ENCODE data around the gene FHAD1.

FHAD1 gene

DNA sequence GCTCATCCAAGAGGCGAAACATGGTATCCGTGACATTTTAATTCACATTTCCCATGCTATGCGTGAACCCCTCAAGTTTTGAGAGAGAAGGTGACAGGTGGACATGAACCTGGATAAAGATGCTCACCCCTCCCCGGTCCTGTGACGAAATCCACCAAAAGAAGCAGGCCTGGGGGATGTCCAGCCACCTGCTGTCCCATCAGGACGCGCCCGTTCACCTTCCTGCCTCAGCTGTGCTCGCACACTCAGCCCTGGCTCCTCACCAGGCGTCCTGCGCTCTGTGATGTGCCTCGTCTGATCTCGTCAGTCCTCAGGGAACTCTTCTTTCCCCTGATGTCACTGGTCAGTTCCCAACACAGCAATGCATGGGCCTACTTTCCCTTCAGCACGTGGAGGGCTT, 10.3 kb downstream of the FHAD1 start:
- TF ChIP-seq, protein P1, sequence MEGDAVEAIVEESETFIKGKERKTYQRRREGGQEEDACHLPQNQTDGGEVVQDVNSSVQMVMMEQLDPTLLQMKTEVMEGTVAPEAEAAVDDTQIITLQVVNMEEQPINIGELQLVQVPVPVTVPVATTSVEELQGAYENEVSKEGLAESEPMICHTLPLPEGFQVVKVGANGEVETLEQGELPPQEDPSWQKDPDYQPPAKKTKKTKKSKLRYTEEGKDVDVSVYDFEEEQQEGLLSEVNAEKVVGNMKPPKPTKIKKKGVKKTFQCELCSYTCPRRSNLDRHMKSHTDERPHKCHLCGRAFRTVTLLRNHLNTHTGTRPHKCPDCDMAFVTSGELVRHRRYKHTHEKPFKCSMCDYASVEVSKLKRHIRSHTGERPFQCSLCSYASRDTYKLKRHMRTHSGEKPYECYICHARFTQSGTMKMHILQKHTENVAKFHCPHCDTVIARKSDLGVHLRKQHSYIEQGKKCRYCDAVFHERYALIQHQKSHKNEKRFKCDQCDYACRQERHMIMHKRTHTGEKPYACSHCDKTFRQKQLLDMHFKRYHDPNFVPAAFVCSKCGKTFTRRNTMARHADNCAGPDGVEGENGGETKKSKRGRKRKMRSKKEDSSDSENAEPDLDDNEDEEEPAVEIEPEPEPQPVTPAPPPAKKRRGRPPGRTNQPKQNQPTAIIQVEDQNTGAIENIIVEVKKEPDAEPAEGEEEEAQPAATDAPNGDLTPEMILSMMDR (IDR thresholded peaks at IDR 0.05; ENCODE audit: borderline replicate concordance, insufficient read depth, low read depth, low read length): no peak
- no peak overlapping the region for H3K4me3 ChIP-seq (ENCODE audit: low read depth, low read length)

DNA sequence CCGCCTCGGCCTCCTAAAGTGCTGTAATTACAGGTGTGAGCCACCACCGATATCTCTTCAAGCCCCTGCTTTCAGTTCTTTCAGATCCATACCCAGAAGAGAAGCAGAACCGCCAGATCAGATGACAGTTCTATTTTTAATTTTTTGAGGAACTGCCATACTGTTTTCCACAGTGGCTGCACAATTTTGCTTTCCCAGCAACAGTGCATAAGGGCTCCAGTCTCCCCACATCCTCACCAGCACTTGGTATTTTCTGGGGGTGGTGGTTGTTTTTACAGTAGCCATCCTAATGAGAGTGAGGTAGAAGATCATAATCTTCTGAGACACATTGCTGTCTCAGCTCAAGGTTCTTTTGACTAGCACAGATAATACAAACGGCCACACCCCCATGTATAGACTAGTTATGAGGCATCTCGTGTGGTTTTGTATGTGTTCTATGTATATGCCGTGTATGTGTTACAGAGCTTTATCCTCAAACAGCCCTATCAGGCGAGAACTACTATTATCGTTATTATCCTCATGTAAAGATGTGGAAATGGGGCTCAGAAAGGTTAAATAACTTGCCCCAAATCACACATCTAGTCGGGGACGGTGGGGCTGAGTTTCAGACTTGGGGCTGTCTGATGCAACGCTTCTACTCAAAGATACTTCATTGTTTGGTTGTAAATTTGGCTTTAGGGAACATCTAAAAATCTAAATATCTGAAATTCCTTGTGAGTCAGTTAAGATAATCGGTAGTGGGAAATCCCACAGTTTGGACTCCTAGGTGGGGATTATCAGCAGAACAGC, 12.0 kb downstream of the FHAD1 start:
- TF ChIP-seq, protein P1 (IDR thresholded peaks at IDR 0.05; ENCODE audit: borderline replicate concordance, insufficient read depth, low read depth, low read length): no peak
- no peak overlapping the region for H3K4me3 ChIP-seq (ENCODE audit: low read depth, low read length)

DNA sequence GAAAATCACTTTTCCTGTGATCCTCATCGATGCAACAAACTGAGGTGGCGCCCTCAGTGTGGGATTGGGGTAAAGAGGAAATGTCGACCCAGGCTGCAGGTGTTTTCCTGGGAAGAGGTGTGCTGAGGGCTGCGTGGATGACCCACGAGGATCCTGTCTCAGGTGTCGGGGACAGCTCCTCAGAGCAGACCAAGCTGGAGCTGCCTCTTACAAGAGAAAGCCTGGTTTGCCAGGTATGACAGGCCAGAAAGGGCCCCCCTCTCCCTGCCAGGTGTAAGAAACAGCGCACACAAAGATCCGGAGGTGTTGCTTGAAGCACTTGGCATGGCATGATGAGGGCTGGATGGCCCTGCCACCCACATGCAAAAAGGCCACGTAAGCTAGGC, 12.6 kb downstream of the FHAD1 start:
- TF ChIP-seq, protein P1 (IDR thresholded peaks at IDR 0.05; ENCODE audit: borderline replicate concordance, insufficient read depth, low read depth, low read length): no peak

DNA sequence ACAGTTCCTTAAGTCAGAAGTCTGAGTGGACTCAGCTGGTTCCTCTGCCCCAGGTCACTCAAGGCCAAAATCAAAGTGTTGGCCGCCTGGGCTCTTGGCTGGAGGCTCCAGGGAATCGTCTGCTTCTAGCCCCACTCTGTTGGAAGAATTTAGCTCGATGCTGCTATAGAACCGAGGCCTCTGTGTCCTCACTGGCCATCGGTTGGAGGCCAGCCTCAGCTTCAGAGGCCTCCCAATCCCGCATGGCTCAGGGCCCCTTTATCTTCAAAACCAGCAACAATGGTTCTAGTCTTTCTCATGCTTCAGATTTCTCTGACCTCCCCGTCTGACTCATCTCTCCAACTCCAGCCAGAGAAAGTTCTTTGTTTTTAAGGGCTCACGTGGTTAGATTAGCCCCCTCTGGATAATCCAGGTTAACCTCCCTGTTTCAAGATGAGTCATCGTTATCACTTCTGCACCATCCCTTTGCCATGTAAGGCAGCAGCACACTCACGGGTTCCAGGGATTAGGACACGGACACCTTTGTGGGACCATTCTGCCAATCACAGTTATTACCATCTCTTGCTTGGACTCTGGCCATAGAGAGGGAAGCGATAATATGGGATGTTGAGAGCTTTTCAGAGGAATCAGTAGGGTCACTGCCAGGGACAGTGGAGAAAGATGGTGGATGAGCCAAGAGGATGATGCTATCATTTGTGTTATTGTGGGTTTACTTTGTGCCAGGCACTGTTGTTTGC, 13.6 kb downstream of the FHAD1 start:
- no peak overlapping the region for H3K4me3 ChIP-seq (ENCODE audit: low read depth, low read length)
- TF ChIP-seq, protein P1 (IDR thresholded peaks at IDR 0.05; ENCODE audit: borderline replicate concordance, insufficient read depth, low read depth, low read length): no peak

More for the DNA sequence above, 12.6 kb downstream of the FHAD1 start:
- no peak overlapping the region for H3K4me3 ChIP-seq (ENCODE audit: low read depth, low read length)

DNA sequence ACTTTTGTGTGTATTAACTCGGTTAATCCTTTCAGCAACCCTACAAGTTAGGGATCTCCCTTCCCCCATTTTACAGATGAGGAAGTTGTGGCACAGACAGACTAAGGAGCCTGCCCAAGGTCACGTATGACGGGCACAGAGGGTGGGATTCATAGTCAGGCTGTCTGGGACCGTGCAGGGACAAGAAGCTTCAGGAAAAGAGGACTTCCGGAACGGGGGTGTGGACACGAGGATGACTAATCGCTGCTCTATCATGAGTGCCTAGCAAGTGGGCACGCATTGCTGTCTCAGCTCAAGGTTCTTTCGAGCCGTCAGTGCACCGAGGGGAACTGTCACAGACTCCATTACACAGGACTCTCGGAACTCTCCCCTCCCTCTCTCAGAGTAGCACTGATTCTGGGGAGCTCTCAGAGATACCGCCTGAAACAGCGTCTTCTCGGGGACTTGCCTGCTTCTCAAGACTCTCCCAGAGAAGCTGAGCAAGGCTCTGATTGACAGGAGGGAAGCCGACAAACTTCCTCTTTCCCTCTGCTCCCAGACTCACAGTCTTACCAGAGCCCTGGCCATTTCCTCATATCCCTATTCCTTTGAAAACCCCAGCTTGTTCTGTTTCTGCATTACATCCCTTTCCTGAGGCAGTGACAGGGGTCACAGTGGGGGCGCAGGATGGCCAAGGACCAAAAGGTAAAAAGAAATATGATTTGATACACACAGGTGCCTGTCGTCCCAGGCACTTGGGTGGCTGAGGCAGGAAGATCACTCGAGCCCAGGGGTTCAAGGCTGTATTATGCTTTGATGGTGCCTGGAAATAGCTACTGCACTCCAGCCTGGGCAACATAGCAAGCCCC, 14.4 kb downstream of the FHAD1 start:
- TF ChIP-seq, protein P1 (IDR thresholded peaks at IDR 0.05; ENCODE audit: borderline replicate concordance, insufficient read depth, low read depth, low read length): no peak
- no peak overlapping the region for H3K4me3 ChIP-seq (ENCODE audit: low read depth, low read length)

DNA sequence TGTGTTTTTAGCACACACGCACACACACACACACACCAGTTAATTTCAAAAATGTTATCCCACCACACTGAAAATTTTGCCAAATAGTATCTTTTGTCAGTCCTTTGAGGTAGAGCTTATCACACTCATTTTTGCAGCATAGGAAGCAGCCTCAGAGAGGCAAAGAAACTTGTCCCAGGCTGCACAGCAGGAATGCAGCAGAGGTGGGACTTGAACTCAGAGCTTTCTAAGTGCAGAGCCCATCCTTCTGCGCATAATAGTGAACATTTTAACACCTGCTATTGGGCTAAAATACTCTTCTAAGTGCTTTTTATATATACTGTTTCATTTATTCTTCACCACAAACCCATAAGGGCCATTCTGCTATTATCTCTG, 15.0 kb downstream of the FHAD1 start:
- TF ChIP-seq, protein P1 (IDR thresholded peaks at IDR 0.05; ENCODE audit: borderline replicate concordance, insufficient read depth, low read depth, low read length): no peak
- H3K4me3 ChIP-seq (ENCODE audit: low read depth, low read length): no peak overlapping the region

Measured in GM12875 (cell line).